HG02678 (cell line): ENCODE results near the gene MIF.
A peak's percentile ranks its signal among the peaks of the same experiment; 100 is the strongest.

Experiments used
- ATAC-seq: cut with Tn5 transposase; IDR thresholded peaks from one replicate; pipeline ENCODE4 v1.9.1; 2021; ENCODE audit warnings: mild to moderate bottlenecking, moderate library complexity; ENCODE audit not compliant: unreplicated experiment

The MIF gene

GRCh38 chr22:23875801-23876200 lies 18.4 kb upstream of the MIF start:
- no peak for ATAC-seq

GRCh38 chr22:23877566-23877965 lies 16.6 kb upstream of the MIF start:
- ATAC-seq = no peak

- no peak for ATAC-seq
These were observed 16.0 kb upstream of the MIF start for GRCh38 chr22:23878219-23878618.

- no peak for ATAC-seq
These were observed 11.8 kb upstream of the MIF start for GRCh38 chr22:23882370-23882769.

- ATAC-seq = no peak
These were observed 10.5 kb upstream of the MIF start for GRCh38 chr22:23883658-23884057.

GRCh38 chr22:23884140-23884539 lies 10.0 kb upstream of the MIF start:
- ATAC-seq = no peak

- no peak for ATAC-seq
These were observed 5.4 kb upstream of the MIF start for GRCh38 chr22:23888615-23889401.

- no peak for ATAC-seq
These were observed 4.6 kb upstream of the MIF start for GRCh38 chr22:23889620-23890019.

GRCh38 chr22:23891726-23892125 lies 2.5 kb upstream of the MIF start:
- ATAC-seq = no peak

GRCh38 chr22:23892130-23892529 lies 2.1 kb upstream of the MIF start:
- no peak for ATAC-seq

GRCh38 chr22:23892706-23893105 lies 1.5 kb upstream of the MIF start:
- no peak for ATAC-seq

GRCh38 chr22:23893121-23893944 lies 850 bp upstream of the MIF start:
- no peak for ATAC-seq

GRCh38 chr22:23894710-23895598 lies 771 bp downstream of the MIF start:
- ATAC-seq = peak; percentile 23

GRCh38 chr22:23895599-23896144 lies 1.5 kb downstream of the MIF start:
- ATAC-seq = no peak

- no peak for ATAC-seq
These were observed 2.0 kb downstream of the MIF start for GRCh38 chr22:23896166-23896522.

GRCh38 chr22:23896523-23897186 lies 2.5 kb downstream of the MIF start:
- no peak for ATAC-seq

- ATAC-seq = no peak
These were observed 3.1 kb downstream of the MIF start for GRCh38 chr22:23897320-23897719.

GRCh38 chr22:23898006-23898974 lies 4.1 kb downstream of the MIF start:
- ATAC-seq = no peak

- ATAC-seq = no peak
These were observed 5.0 kb downstream of the MIF start for GRCh38 chr22:23899042-23899745.
